Upper lobe of left lung (tissue), 4 donors: ENCODE measurements around the gene IDI2.

Experiments
- CTCF ChIP-seq, 6 experiments: fragments of 450-650 bp in 4 of 6; fragments of 200-600 bp in 2 of 6; sonication (generic) in 2 of 6; IDR thresholded peaks; one replicate each; pipeline ENCODE4 v1.5.1; 2016 to 2019; ENCODE audit warnings: antibody characterized with exemption in 6 of 6
- EP300 ChIP-seq, 4 donors: sonication (generic); formaldehyde crosslinking; IDR thresholded peaks; one replicate each; pipeline ENCODE4 v1.5.1; 2017; ENCODE audit warnings: antibody characterized with exemption in 4 of 4, control low read depth in 2 of 4
- POLR2A ChIP-seq, 4 donors: fragments of 450-650 bp; IDR thresholded peaks; one replicate each; pipeline ENCODE4 v1.5.1; 2016 to 2017; ENCODE audit warnings: antibody characterized with exemption in 4 of 4, mild to moderate bottlenecking in 2 of 4

GRCh38 chr10:1057106-1057657, 31.5 kb upstream of the IDI2 start:
- TF ChIP-seq EP300 (IDR thresholded peaks at IDR 0.05) (no peak), CTCF (IDR thresholded peaks at IDR 0.05) (no peak), POLR2A (IDR thresholded peaks at IDR 0.05) (no peak)
